Measurements from ENCODE around the gene MPPE1.
"Not testable (repeated sequence)": the region's sequence is repeated elsewhere in the genome, so short reads cannot be mapped to it uniquely, and the experiment has no call there.

Gene MPPE1

DNA sequence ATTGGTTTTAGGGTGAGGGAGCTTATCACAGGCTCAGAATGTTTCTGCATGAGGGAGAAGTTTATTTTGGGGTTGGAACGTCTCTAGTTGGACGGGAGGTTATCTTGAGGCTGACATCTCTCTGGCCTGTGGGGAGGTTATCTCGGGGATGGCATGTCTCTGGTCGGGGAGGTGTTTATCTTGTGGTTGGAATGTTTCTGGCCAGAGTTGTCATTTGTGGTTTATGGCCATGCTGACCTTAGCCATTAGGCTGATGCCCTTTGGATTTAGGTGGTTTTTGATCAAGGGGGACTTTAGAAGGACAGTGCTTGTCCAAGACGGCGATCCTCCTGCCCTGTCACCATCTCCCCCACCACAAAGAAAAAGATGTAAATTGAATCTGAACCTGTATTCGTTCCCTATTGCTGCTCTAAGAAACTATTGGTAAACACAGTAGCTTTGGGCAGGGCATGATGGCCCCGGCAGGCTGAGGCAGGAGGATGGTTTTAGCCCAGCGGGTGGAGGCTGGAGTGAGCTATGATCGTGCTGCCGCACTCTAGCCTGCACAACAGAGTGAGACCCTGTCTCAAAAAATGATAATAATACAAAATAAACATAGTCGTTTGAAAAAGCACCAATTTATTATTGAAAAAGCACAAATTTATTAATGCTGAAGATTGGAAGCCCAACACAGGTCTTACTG lies 17.8 kb upstream of the MPPE1 start:
- DNase-seq (ENCODE audit: low spot score), result no peak

- DNase-seq (ENCODE audit: low spot score), result no peak
Measured at GRCh38 chr18:11923450-11923849, 15.3 kb upstream of the MPPE1 start.

- not testable (repeated sequence) for DNase-seq (ENCODE audit: low spot score)
Measured at GRCh38 chr18:11919522-11919921, 11.4 kb upstream of the MPPE1 start.

- DNase-seq (ENCODE audit: low spot score), result not testable (repeated sequence)
Measured at GRCh38 chr18:11916880-11917279, 8.8 kb upstream of the MPPE1 start.

DNA sequence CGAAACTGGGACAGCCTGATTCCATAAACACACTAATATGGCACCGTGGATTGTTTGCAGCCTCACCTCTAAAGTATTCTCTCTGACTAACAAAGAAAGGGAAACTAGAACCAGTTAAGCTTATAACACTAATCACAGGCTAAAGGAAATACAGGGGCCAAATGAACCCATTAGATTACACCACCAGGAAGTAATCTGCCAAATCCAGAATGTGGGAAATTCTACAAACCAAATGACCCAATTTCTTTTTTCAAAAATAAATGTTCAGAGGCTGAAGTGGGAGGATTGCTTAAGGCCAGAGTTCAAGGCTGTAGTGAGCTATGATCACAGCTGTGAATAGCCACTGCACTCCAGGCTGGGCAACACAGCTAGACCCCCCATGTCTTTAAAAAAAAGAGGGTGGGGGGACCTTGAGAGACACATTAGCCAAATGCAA lies 1.5 kb upstream of the MPPE1 start:
- DNase-seq (ENCODE audit: low spot score), result no peak

DNA sequence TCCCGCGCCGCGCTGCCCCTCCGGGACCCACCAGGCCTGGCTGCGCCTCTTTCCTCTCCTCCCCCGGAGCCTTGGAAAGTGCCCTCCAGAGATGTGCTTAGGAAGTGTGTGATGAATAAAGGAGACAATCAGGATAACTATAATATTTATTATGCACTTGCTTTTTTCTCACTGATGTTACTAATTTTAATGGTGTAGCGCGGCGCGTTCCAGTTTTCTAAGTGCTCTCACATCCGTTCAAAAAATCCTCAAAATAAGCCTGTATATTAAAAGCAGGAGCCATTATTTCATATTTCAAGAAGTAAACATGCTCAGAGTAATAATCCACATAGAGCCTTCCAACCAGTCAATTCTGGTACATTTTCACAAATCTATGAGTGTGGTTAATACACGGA lies 941 bp upstream of the MPPE1 start:
- DNase-seq (ENCODE audit: low spot score), result no peak

DNA sequence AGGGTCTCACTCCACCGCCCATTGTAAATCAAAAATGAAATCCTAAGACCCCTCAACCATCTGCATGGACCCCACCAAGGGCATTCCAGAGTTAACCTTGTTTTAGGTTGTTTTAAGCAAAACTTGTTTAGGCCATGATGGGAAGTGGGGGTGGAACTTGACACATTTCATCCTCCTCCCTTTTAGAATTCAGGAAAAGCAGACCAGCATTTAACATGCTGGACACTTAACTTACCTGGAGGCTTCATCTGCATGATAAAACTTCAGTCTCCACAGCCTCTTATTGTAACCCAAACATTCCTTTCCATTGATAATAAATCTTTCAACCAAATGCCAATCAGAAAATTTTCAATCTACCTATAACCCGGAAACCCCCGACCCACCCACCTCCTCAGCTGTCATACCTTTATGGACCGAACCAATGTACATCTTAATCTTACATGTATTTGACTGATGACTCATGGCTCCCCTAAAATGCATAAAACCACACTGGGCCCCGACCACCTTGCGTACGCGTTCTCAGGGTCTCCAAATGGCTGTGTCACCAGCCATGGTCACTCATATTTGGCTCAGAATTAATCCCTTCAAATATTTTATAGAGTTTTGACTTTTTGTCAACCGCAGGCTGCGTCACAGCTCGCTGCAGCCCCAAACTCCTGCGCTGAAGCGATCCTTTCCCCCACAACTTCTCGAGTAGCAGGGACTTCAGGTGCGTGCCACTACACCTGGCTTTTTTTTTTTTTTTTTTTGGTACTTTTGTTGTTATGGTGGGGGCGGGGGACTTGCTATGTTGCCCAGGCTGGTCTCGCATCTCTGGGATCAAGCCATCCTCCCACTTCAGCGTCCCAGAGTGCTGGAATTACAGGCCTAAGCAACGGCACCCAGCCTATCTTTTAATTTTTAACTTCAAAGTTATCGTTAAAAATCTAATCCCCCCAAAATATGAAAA lies 917 bp downstream of the MPPE1 start:
- DNase-seq (ENCODE audit: low spot score), result no peak

GRCh38 chr18:11906176-11906575 lies 1.9 kb downstream of the MPPE1 start:
- DNase-seq (ENCODE audit: low spot score), result no peak

GRCh38 chr18:11905613-11906012 lies 2.5 kb downstream of the MPPE1 start:
- no peak for DNase-seq (ENCODE audit: low spot score)

- DNase-seq (ENCODE audit: low spot score), result no peak
Measured at GRCh38 chr18:11902522-11903292, 5.4 kb downstream of the MPPE1 start.

DNA sequence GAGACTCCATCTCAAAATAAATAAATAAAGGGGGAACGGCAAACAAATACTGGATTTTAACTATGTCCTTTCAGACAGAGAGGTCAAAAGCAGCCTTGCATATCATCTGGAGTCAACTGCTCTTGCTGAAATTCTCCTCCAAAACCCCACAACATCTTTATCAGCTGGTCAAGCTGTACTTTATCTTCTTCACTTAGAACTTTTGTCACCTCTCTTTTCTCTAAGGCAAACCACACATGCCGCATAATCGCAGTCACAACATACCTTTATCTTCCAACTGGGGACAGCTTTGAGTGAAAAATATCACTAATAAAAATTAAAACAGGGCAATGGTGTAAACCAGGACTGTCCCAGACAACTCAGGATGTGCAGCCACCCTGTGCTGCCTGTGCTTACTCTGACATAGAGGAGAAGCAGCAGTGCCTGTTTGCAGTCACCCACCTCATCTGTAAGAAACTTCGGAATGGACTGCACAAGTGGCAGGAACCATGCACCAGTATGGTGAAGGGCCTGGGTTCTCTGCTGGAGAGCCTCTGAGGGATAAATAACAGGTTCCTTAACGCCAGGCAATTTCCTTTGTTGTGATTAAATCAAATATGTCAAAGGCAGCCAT lies 6.2 kb downstream of the MPPE1 start:
- no peak for DNase-seq (ENCODE audit: low spot score)

GRCh38 chr18:11899063-11899462 lies 9.1 kb downstream of the MPPE1 start:
- no peak for DNase-seq (ENCODE audit: low spot score)

GRCh38 chr18:11897781-11898180 lies 10.3 kb downstream of the MPPE1 start:
- DNase-seq (ENCODE audit: low spot score), result no peak

DNA sequence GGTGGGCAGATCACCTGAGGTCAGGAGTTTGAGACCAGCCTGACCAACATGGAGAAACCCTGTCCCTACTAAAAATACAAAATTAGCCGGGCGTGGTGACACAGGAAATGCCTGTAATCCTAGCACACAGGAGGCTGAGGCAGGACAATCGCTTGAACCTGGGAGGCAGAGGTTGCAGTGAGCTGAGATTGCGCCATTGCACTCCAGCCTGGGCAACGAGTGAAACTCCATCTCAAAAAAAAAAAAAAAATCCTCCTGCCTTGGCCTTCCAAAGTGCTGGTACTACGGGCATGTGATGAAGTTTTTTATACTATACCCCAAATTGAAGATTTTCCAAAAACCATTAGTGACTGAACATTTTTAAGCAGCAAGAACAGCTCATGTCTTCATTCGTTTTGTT lies 15.7 kb downstream of the MPPE1 start:
- DNase-seq (ENCODE audit: low spot score), result not testable (repeated sequence)

DNA sequence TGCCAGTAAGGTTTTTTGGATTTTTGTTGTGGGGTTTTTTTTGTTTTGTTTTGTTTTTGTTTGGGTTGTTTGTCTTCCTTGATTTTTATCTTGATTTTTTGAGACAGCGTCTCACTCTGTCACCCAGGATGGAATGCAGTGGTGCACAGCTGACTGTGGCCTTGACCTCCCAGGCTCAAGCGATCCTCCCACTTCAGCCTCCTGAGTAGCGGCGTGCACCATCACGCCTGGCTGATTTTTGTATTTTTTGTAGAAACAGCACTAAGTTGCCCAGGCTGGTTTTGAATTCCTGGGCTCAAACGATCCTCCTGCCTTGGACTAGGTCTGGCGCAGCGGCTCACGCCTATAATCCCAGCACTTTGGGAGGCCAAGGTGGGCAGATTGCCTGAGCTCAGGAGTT lies 16.4 kb downstream of the MPPE1 start:
- no peak for DNase-seq (ENCODE audit: low spot score)

DNA sequence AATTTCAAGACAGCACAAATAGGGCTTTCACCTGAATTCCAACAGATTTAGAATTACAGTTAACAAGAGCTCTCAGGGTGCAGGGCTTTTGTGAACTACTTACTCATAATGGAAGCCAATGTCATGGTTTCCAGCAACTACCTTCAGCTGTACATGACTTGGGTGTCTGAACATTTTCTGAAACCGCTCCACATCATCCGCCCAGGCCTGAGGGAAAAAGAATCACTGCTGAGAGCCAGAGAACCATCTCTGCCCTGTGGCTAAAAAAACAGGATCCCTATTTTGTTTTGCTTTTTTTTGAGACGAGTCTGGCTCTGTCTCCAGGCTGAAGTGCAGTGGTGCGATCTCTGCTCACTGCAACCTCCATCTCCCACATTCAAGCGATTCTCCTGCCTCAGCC lies 18.8 kb downstream of the MPPE1 start:
- no peak for DNase-seq (ENCODE audit: low spot score)

- DNase-seq (ENCODE audit: low spot score), result no peak
Measured at GRCh38 chr18:11888726-11889125, 19.4 kb downstream of the MPPE1 start.

DNA sequence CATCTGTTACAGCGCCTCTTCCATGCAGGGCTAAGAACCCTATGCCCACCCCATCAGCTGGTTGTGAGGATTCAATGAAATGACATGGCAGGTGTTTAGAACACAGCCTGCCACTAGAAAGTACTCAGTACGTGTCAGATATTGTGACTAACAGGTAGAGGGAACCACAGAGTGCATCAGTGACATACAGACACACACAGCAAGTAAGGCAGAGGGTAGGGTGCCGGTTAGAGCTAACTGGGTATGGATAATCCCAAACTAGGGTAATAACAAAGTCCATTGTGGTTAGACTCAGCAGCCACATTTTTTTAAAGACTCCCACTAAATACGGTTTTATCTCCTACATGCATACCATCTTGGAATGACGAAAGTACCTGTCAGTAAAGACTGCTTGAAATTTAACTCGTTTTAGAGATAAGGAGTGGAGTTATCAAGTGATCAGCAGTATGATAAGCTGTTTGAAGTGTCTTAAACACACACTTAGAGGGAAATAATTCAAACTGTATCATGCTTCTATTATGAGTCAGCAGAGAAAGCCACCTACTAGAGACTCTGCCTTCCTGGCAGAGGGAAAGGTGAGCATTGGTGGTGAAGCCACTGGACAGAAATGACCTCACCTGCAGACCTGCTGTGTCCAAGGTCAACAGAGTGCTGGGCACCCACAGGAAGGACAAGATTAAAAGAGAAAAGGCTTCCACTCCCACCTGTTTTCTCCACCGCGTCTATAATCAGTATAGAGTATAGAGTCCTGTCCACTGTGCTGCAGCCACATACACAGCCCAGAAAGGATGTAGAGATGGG lies 20.6 kb downstream of the MPPE1 start:
- no peak for DNase-seq (ENCODE audit: low spot score)

GRCh38 chr18:11886577-11887110 lies 21.5 kb downstream of the MPPE1 start:
- DNase-seq (ENCODE audit: low spot score), result no peak

GRCh38 chr18:11885278-11885947 lies 22.7 kb downstream of the MPPE1 start:
- no peak for DNase-seq (ENCODE audit: low spot score)
